Measurements from ENCODE around the gene TPBGL.

DNA sequence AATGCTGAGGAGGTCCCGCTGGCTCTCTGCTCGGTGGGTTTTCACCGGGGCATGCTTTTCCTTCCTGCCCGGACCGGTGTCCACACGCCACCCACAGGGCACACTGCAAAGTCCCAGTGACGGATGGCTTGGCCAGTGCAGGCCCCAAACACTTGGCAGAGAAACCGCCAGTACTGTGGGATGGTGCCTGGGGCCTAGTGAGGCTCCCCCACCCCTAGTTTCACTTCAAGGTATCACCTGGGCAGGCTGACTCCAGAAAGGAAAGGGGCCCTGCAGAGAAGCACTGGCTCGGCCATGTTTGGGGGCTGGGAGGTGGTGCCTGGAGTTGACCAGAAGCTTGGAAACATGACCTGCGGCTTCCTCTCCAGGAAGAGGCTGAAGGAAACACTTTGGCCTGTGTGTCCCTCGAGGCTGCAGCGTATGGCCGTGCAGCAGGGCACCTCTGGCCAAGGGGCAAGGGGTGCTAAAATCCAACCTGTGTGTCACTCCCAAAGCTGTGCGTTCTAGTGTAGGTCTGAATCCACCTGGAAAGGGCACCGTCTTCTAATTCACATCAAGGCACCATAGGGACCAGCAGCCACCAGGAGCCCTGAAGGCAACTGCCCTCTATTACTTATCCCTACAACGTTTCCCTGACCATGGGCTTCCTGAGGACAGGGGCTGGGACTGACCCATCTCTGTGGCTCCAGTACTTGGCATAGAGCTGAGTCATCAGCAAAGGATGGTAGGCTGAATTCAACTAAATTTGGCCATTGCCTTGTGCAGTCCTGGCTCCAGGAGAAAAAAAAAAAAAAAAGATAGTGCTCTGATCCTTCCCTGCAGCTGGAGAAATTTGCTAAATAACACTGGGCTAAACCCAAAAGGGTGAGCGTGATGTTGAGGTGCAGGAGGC is 22.6 kb downstream of the TPBGL start:
- TF ChIP-seq, protein P1, sequence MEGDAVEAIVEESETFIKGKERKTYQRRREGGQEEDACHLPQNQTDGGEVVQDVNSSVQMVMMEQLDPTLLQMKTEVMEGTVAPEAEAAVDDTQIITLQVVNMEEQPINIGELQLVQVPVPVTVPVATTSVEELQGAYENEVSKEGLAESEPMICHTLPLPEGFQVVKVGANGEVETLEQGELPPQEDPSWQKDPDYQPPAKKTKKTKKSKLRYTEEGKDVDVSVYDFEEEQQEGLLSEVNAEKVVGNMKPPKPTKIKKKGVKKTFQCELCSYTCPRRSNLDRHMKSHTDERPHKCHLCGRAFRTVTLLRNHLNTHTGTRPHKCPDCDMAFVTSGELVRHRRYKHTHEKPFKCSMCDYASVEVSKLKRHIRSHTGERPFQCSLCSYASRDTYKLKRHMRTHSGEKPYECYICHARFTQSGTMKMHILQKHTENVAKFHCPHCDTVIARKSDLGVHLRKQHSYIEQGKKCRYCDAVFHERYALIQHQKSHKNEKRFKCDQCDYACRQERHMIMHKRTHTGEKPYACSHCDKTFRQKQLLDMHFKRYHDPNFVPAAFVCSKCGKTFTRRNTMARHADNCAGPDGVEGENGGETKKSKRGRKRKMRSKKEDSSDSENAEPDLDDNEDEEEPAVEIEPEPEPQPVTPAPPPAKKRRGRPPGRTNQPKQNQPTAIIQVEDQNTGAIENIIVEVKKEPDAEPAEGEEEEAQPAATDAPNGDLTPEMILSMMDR (IDR thresholded peaks at IDR 0.05), result no peak
- no peak for TF ChIP-seq POLR2A (IDR thresholded peaks at IDR 0.05)
